ENCODE measurements around the gene LMX1A.

The LMX1A gene

GRCh38 chr1:165225062-165225461 lies 131.5 kb downstream of the LMX1A start:
- DNase-seq (ENCODE audit: extremely low read depth in 1 of 2, low read depth in 1 of 2), result no peak

GRCh38 chr1:165224504-165224903 lies 132.0 kb downstream of the LMX1A start:
- DNase-seq (ENCODE audit: extremely low read depth in 1 of 2, low read depth in 1 of 2), result no peak

GRCh38 chr1:165222580-165222979 lies 133.9 kb downstream of the LMX1A start:
- no peak for DNase-seq (ENCODE audit: extremely low read depth in 1 of 2, low read depth in 1 of 2)

- no peak for DNase-seq (ENCODE audit: extremely low read depth in 1 of 2, low read depth in 1 of 2)
Observed at GRCh38 chr1:165218731-165219130, 137.8 kb downstream of the LMX1A start.

GRCh38 chr1:165217958-165218357 lies 138.6 kb downstream of the LMX1A start:
- DNase-seq (ENCODE audit: extremely low read depth in 1 of 2, low read depth in 1 of 2), result no peak

GRCh38 chr1:165216254-165216653 lies 140.3 kb downstream of the LMX1A start:
- no peak for DNase-seq (ENCODE audit: extremely low read depth in 1 of 2, low read depth in 1 of 2)

- DNase-seq (ENCODE audit: extremely low read depth in 1 of 2, low read depth in 1 of 2), result no peak
Observed at GRCh38 chr1:165215676-165216075, 140.8 kb downstream of the LMX1A start.

- DNase-seq (ENCODE audit: extremely low read depth in 1 of 2, low read depth in 1 of 2), result no peak
Observed at GRCh38 chr1:165212229-165212628, 144.3 kb downstream of the LMX1A start.

- DNase-seq (ENCODE audit: extremely low read depth in 1 of 2, low read depth in 1 of 2), result no peak
Observed at GRCh38 chr1:165207853-165208515, 148.5 kb downstream of the LMX1A start.

- no peak for DNase-seq (ENCODE audit: extremely low read depth in 1 of 2, low read depth in 1 of 2)
Observed at GRCh38 chr1:165205145-165205544, 151.4 kb downstream of the LMX1A start.

- no peak for DNase-seq (ENCODE audit: extremely low read depth in 1 of 2, low read depth in 1 of 2)
Observed at GRCh38 chr1:165204548-165204947, 152.0 kb downstream of the LMX1A start.

- no peak for DNase-seq (ENCODE audit: extremely low read depth in 1 of 2, low read depth in 1 of 2)
Observed at GRCh38 chr1:165191087-165191486, 165.4 kb downstream of the LMX1A start.

GRCh38 chr1:165189913-165190312 lies 166.6 kb downstream of the LMX1A start:
- no peak for DNase-seq (ENCODE audit: extremely low read depth in 1 of 2, low read depth in 1 of 2)

GRCh38 chr1:165189011-165189410 lies 167.5 kb downstream of the LMX1A start:
- DNase-seq (ENCODE audit: extremely low read depth in 1 of 2, low read depth in 1 of 2), result no peak

- DNase-seq (ENCODE audit: extremely low read depth in 1 of 2, low read depth in 1 of 2), result no peak
Observed at GRCh38 chr1:165187031-165188009, 169.2 kb downstream of the LMX1A start.

- no peak for DNase-seq (ENCODE audit: extremely low read depth in 1 of 2, low read depth in 1 of 2)
Observed at GRCh38 chr1:165185161-165185889, 171.2 kb downstream of the LMX1A start.

GRCh38 chr1:165182975-165183374 lies 173.5 kb downstream of the LMX1A start:
- no peak for DNase-seq (ENCODE audit: extremely low read depth in 1 of 2, low read depth in 1 of 2)

GRCh38 chr1:165179306-165179705 lies 177.2 kb downstream of the LMX1A start:
- DNase-seq (ENCODE audit: extremely low read depth in 1 of 2, low read depth in 1 of 2), result no peak

- DNase-seq (ENCODE audit: extremely low read depth in 1 of 2, low read depth in 1 of 2), result no peak
Observed at GRCh38 chr1:165174491-165174890, 182.0 kb downstream of the LMX1A start.

- DNase-seq (ENCODE audit: extremely low read depth in 1 of 2, low read depth in 1 of 2), result no peak
Observed at GRCh38 chr1:165173818-165174217, 182.7 kb downstream of the LMX1A start.

- DNase-seq (ENCODE audit: extremely low read depth in 1 of 2, low read depth in 1 of 2), result no peak
Observed at GRCh38 chr1:165173409-165173808, 183.1 kb downstream of the LMX1A start.

Measured in activated CD8-positive, alpha-beta memory T cell treated with anti-CD3 and anti-CD28 coated beads for 1 hour (primary cell).